GM12878 (cell line): Measurements from ENCODE around the gene YIPF5. TPM values are rescaled to one million over a fixed set of nuclear protein-coding genes. Genes with fewer than 3 reads are reported as not detected.

Experiments
- ATAC-seq: fragments of 200-7000 bp; cut with Tn5 transposase; 3 replicates; pipeline ENCODE4 v1.9.1; 2020; ENCODE audit warnings: mild to moderate bottlenecking, moderate library complexity
- BruUV-seq: library from RNA; stranded (reverse); fragments of 400-500 nt; replicated peaks from 2 replicates; lab custom pipeline; 2021; lab: Mats Ljungman, UMichigan
- CTCF ChIA-PET: fragments of 300-600 bp; sonication (Branson Sonifier 250); formaldehyde crosslinking; extraction: SDS; loops from one replicate; lab custom pipeline; 2021; ENCODE audit warnings: inconsistent platforms; lab: Yijun Ruan, JAX
- POLR2A ChIA-PET: fragments of 350-600 bp; formaldehyde crosslinking; extraction: SDS; loops from one replicate; lab custom pipeline; 2021; ENCODE audit warnings: inconsistent platforms; lab: Charles Lee
- RAD21 ChIA-PET: fragments of 300-600 bp; sonication (Branson Sonifier 250); formaldehyde crosslinking; loops from one replicate; lab custom pipeline; 2023; ENCODE audit warnings: antibody characterized with exemption; ENCODE audit not compliant: unreplicated experiment; lab: Charles Lee
- SMC1A ChIA-PET: fragments of 300-600 bp; sonication (Branson Sonifier 250); formaldehyde crosslinking; loops from one replicate; lab custom pipeline; 2023; ENCODE audit not compliant: unreplicated experiment, uncharacterized antibody; lab: Charles Lee
- DNase-seq: peaks from one replicate; pipeline ENCODE4 v3.0.0-alpha.2; 2011; ENCODE audit warnings: low read depth, low spot score
- FAIRE-seq: peaks from 3 replicates; lab custom pipeline; 2011; peaks lifted over from hg19 to GRCh38; lab: Jason Lieb, UNC
- H2AFZ ChIP-seq: 2 replicates; pipeline ENCODE4 v1.6.0; 2011; ENCODE audit warnings: low read depth, low read length, control low read depth; ENCODE audit not compliant: control insufficient read depth
- H3K27ac ChIP-seq: 2 replicates; pipeline ENCODE4 v1.5.1; 2011; ENCODE audit warnings: control low read depth; ENCODE audit not compliant: control insufficient read depth, insufficient read depth
- H3K27me3 ChIP-seq, 2 experiments: replicated peaks in 1 of 2; 2 replicates each; pipeline versions ENCODE4 v1.6.0 to v1.6.1; 2011; ENCODE audit warnings: low read length in 1 of 2; ENCODE audit not compliant: control insufficient read depth in 2 of 2, insufficient read depth in 2 of 2
- H3K36me3 ChIP-seq, 2 experiments: 2 replicates each; pipeline ENCODE4 v1.5.1; 2011; ENCODE audit warnings: low read length in 1 of 2; ENCODE audit not compliant: control insufficient read depth in 2 of 2, insufficient read depth in 2 of 2
- H3K4me1 ChIP-seq: 2 replicates; pipeline ENCODE4 v1.6.1; 2011; ENCODE audit warnings: mild to moderate bottlenecking, low read length, moderate library complexity, mixed read lengths; ENCODE audit not compliant: control insufficient read depth, insufficient read depth
- H3K4me2 ChIP-seq: 2 replicates; pipeline ENCODE4 v1.6.0; 2011; ENCODE audit warnings: control low read depth; ENCODE audit not compliant: control insufficient read depth, insufficient read depth
- H3K4me3 ChIP-seq: fragments of 200-600 bp; sonication (generic); 2 replicates; pipeline ENCODE4 v1.5.1; 2016
- H3K79me2 ChIP-seq: 2 replicates; pipeline ENCODE4 v1.6.0; 2011; ENCODE audit warnings: low read length; ENCODE audit not compliant: control insufficient read depth, insufficient read depth
- H3K9ac ChIP-seq: 2 replicates; pipeline ENCODE4 v1.8.0; 2011; ENCODE audit warnings: low read length, control low read depth, mixed read lengths; ENCODE audit not compliant: control insufficient read depth, insufficient read depth
- H3K9me3 ChIP-seq: replicated peaks from 3 replicates; pipeline ENCODE4 v1.5.1; 2011; ENCODE audit warnings: mild to moderate bottlenecking, low read length; ENCODE audit not compliant: control insufficient read depth, insufficient read depth
- H4K20me1 ChIP-seq: 2 replicates; pipeline ENCODE4 v1.6.0; 2011; ENCODE audit not compliant: control insufficient read depth, insufficient read depth
- HCFC1 ChIP-seq: fragments of 150-350 bp; IDR thresholded peaks from 2 replicates; pipeline ENCODE4 v1.6.1; 2014; ENCODE audit warnings: low read length
- HDGF ChIP-seq: fragments of 450-650 bp; IDR thresholded peaks from 2 replicates; pipeline ENCODE4 v1.6.1; 2016; ENCODE audit warnings: antibody characterized with exemption
- MXI1 ChIP-seq: fragments of 150-350 bp; IDR thresholded peaks from 2 replicates; pipeline ENCODE4 v1.6.1; 2011; ENCODE audit warnings: low read depth, mild to moderate bottlenecking, inconsistent platforms, low read length, improper control_type of control experiment
- NRF1 ChIP-seq: conservative IDR thresholded peaks from 2 replicates; pipeline ENCODE4 v1.6.1; 2011; ENCODE audit warnings: mild to moderate bottlenecking, low read depth, low read length, improper control_type of control experiment
- RFX5 ChIP-seq: IDR thresholded peaks from 2 replicates; pipeline ENCODE4 v1.6.1; 2011; ENCODE audit warnings: low read depth, low read length, improper control_type of control experiment
- SPI1 ChIP-seq: IDR thresholded peaks from 2 replicates; pipeline ENCODE4 v1.6.1; 2011; ENCODE audit warnings: low read depth, mild to moderate bottlenecking, low read length, moderate library complexity, borderline replicate concordance; ENCODE audit not compliant: insufficient read depth
- SRF ChIP-seq, 2 experiments: IDR thresholded peaks; 2 replicates each; pipeline ENCODE4 v1.6.1; 2011; ENCODE audit warnings: low read depth in 2 of 2, low read length in 2 of 2, mild to moderate bottlenecking in 1 of 2, moderate library complexity in 1 of 2
- WGBS: methylation state at CpG from one replicate; pipeline ENCODE4 v1.1.6; 2016; ENCODE audit warnings: low lambda C conversion rate; ENCODE audit not compliant: insufficient replicate concordance, insufficient coverage; ENCODE audit errors: missing lambda C conversion rate; 5-methylcytosine and 5-hydroxymethylcytosine counted together
- in situ Hi-C: fragments of 300-500 bp; cut with MboI; formaldehyde crosslinking; loops from 9 replicates; pipeline ENCODE4 v1.14.3; 2018; ENCODE audit warnings: mixed read lengths
- intact Hi-C: fragments of 100-400 bp; cut with micrococcal nuclease; formaldehyde crosslinking; loops from one replicate; pipeline ENCODE4 v1.14.2; 2022; ENCODE audit not compliant: unreplicated experiment
- polyA plus RNA-seq, 11 experiments: library from polyadenylated mRNA; depleted of rRNA in 4 of 11; unstranded in 6 of 11; stranded (reverse) in 5 of 11; fragments of >200 nt; fragmentation: Nextera tagmentation in 4 of 11; fragmentation: Illumina TruSeq in 1 of 11; extraction: Ambion mirVana in 4 of 11; extraction: Trizol in 1 of 11; gene quantifications; 1 replicate in 1 of 11; 2 replicates in 10 of 11; pipeline versions ENCODE4 v1.2.1 to v1.2.3, GENCODE V29; 2011 to 2016; ENCODE audit warnings: inconsistent platforms in 2 of 11, missing spikeins in 2 of 11, low read depth in 1 of 11
- total RNA-seq, 4 experiments: library from RNA; depleted of rRNA in 3 of 4; stranded (reverse); fragments of >200 nt in 3 of 4; fragmentation: Illumina TruSeq in 1 of 4; extraction: Trizol in 1 of 4; gene quantifications; 2 replicates each; pipeline versions ENCODE4 v1.2.1 to v1.2.3, GENCODE V29; 2013 to 2021
- TF ChIP-seq, protein P1 (sequence below): fragments of 450-650 bp; IDR thresholded peaks from 2 replicates; pipeline ENCODE4 v1.6.1; 2017; ENCODE audit warnings: low read depth, mild to moderate bottlenecking, moderate library complexity
- TF ChIP-seq, protein P2 (sequence below): IDR thresholded peaks from 2 replicates; pipeline ENCODE4 v1.6.1; 2012; ENCODE audit warnings: low read length, inconsistent platforms
- TF ChIP-seq, protein P3 (sequence below): fragments of 450-650 bp; IDR thresholded peaks from 2 replicates; pipeline ENCODE4 v1.6.1; 2016; ENCODE audit warnings: mild to moderate bottlenecking

YIPF5 gene
- total and polyA plus RNA-seq, 10 of the 15 experiments (the other 5 are each of a cell fraction or from before 2014, with no cell fraction given): 19.5 to 50.4 (median 34.3) TPM

DNA sequence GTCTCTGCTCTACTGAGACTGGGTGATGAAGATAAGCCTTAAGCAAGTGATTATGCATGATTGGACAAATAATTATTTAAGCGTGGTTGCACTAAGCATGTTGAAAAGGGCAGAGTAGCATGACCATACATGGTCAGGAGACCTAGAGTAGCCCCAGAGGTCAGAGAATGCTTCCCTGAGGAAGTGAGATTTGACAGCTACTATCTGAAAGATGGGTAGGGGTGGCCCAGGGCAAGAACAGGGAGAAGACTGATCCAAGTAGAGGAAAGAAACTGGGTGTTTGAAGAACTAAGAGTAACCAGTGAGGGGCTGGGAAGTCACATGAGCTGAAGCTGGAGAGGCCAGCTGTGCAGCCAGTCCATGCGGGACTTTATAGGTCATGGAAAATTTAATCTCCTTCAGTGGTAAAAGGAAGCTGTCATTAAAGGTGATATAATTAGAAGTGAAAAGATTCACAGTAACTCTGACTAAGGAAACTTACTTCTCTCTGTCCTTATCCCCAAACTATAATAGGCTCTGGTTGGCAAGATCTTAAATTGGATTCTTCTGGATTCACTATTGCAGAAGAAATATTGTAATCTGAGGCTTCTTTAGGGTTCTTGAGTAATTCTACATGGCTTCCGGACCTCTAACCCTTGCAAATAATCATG lies 35.2 kb downstream of the YIPF5 start:
- ChIA-PET POLR2A (no interaction called here), RAD21 (no interaction called here), SMC1A (interaction anchor here (1.2 to 3.2 kb wide), 2 partner anchors 12 kb away, joined by 4 to 14 read pairs; no protein-coding TSS in a partner anchor), CTCF (interaction anchor here (1.9 kb wide), 1 partner anchor 68 kb away, joined by 4 read pairs; no protein-coding TSS in a partner anchor)
- no peak overlapping the region for H3K4me2 ChIP-seq
- no peaks in the 10 kb centered on the region for H3K4me1 ChIP-seq
- intact Hi-C loops: no loop called here
- no peak for FAIRE-seq
- H3K9me3 ChIP-seq: no peaks in the 10 kb centered on the region; the same call in 2 of the 3 replicates
- no peaks in the 10 kb centered on the region for H4K20me1 ChIP-seq
- peak; percentile 26; the same call in 1 of the 3 replicates for ATAC-seq
- no peaks in the 10 kb centered on the region for H3K27me3 ChIP-seq
- 38% methylated on average over 3 of the region's 3 CpGs for WGBS
- in situ Hi-C loops: no loop called here
- no peak overlapping the region for H2AFZ ChIP-seq
- no TSS peak for BruUV-seq
- no peak overlapping the region for H3K27ac ChIP-seq
- H3K36me3 ChIP-seq: no peaks in the 10 kb centered on the region
- no peaks in the 10 kb centered on the region for H3K79me2 ChIP-seq
- DNase-seq: no peak
- no peak overlapping the region for H3K9ac ChIP-seq
- no peak overlapping the region for H3K4me3 ChIP-seq
- TF ChIP-seq HCFC1 (no peak), MXI1 (no peak), RFX5 (no peak), NRF1 (no peak), SRF (IDR thresholded peaks at IDR 0.05; ENCODE audit: low read depth in 2 of 2, low read length in 2 of 2) (peak in 1 of 2 experiments; percentile 23; a peak in 1 of 4 replicates), SPI1 (peak; percentile 46; the same call in 1 of the 2 replicates), HDGF (no peak)
- TF ChIP-seq, protein P1, sequence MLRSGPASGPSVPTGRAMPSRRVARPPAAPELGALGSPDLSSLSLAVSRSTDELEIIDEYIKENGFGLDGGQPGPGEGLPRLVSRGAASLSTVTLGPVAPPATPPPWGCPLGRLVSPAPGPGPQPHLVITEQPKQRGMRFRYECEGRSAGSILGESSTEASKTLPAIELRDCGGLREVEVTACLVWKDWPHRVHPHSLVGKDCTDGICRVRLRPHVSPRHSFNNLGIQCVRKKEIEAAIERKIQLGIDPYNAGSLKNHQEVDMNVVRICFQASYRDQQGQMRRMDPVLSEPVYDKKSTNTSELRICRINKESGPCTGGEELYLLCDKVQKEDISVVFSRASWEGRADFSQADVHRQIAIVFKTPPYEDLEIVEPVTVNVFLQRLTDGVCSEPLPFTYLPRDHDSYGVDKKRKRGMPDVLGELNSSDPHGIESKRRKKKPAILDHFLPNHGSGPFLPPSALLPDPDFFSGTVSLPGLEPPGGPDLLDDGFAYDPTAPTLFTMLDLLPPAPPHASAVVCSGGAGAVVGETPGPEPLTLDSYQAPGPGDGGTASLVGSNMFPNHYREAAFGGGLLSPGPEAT: no peak
- TF ChIP-seq, protein P2, sequence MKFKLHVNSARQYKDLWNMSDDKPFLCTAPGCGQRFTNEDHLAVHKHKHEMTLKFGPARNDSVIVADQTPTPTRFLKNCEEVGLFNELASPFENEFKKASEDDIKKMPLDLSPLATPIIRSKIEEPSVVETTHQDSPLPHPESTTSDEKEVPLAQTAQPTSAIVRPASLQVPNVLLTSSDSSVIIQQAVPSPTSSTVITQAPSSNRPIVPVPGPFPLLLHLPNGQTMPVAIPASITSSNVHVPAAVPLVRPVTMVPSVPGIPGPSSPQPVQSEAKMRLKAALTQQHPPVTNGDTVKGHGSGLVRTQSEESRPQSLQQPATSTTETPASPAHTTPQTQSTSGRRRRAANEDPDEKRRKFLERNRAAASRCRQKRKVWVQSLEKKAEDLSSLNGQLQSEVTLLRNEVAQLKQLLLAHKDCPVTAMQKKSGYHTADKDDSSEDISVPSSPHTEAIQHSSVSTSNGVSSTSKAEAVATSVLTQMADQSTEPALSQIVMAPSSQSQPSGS: no peak
- TF ChIP-seq, protein P3, sequence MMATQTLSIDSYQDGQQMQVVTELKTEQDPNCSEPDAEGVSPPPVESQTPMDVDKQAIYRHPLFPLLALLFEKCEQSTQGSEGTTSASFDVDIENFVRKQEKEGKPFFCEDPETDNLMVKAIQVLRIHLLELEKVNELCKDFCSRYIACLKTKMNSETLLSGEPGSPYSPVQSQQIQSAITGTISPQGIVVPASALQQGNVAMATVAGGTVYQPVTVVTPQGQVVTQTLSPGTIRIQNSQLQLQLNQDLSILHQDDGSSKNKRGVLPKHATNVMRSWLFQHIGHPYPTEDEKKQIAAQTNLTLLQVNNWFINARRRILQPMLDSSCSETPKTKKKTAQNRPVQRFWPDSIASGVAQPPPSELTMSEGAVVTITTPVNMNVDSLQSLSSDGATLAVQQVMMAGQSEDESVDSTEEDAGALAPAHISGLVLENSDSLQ: no peak
